ENCODE data around the gene IGF2.

DNA sequence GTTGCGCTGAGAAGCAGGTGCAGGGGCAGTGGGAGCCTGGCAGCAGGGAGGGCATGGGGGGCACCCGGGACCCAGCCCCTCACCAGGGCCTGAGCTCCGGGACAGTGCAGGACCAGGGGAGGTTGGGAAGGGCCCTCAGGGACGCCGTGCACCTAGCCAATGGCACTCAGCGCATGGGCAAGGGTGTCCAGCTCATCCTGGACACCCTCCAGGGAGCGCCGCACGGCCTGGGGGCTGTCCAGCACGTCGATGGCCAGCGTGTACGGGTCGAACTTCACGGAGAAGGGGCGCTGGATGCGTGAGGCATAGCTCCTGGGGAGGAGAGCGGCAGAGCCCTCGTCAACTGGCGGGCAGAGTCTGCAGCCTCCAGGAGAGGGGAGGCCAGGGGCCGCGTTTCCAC lies 24.9 kb upstream of the IGF2 start:
- TF ChIP-seq POLR2A (IDR thresholded peaks at IDR 0.05): no peak
- TF ChIP-seq, protein P1, sequence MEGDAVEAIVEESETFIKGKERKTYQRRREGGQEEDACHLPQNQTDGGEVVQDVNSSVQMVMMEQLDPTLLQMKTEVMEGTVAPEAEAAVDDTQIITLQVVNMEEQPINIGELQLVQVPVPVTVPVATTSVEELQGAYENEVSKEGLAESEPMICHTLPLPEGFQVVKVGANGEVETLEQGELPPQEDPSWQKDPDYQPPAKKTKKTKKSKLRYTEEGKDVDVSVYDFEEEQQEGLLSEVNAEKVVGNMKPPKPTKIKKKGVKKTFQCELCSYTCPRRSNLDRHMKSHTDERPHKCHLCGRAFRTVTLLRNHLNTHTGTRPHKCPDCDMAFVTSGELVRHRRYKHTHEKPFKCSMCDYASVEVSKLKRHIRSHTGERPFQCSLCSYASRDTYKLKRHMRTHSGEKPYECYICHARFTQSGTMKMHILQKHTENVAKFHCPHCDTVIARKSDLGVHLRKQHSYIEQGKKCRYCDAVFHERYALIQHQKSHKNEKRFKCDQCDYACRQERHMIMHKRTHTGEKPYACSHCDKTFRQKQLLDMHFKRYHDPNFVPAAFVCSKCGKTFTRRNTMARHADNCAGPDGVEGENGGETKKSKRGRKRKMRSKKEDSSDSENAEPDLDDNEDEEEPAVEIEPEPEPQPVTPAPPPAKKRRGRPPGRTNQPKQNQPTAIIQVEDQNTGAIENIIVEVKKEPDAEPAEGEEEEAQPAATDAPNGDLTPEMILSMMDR (IDR thresholded peaks at IDR 0.05): no peak

Data from vagina (tissue), 2 donors.